ENCODE results near the gene HTR2B. TPM values are rescaled to one million over a fixed set of nuclear protein-coding genes. Genes with fewer than 3 reads are reported as not detected.
"Not testable (repeated sequence)": the region's sequence is repeated elsewhere in the genome, so short reads cannot be mapped to it uniquely, and the experiment has no call there.

Gene HTR2B
- total RNA-seq, 1 experiment from 2014 or later, result not detected

- no TSS peak for BruUV-seq (replicated peaks)
- no peak for ATAC-seq
- Histone ChIP-seq H3K4me2 (ENCODE audit: low read length) (no peak overlapping the region), H3K9me3 (ENCODE audit: control insufficient read depth in 1 of 2, insufficient read depth in 1 of 2, low read depth in 1 of 2, low read length in 2 of 2) (no peaks in the 10 kb centered on the region), H3K27ac (ENCODE audit: low read depth, low read length) (no peak overlapping the region), H3K4me3 (replicated peaks in 1 of 2; ENCODE audit: low read depth in 1 of 2, low read length in 2 of 2) (no peak overlapping the region), H3K4me1 (ENCODE audit: control insufficient read depth in 1 of 2, insufficient read depth in 2 of 2, low read length in 2 of 2) (peaks cover 7 to 22% of the 10 kb centered on the region in 2 experiments), H3K27me3 (ENCODE audit: insufficient read depth, low read length) (no peaks in the 10 kb centered on the region), H3K36me3 (ENCODE audit: control insufficient read depth in 1 of 2, insufficient read depth in 2 of 2, low read length in 2 of 2) (no peaks in the 10 kb centered on the region), H3K79me2 (ENCODE audit: insufficient read depth, low read length) (peaks cover 36% of the 10 kb centered on the region), H3K9me2 (ENCODE audit: insufficient read depth) (no peaks in the 10 kb centered on the region), H4K20me1 (ENCODE audit: insufficient read depth) (no peaks in the 10 kb centered on the region), H3K9ac (ENCODE audit: low read length) (no peak overlapping the region), H2AFZ (ENCODE audit: low read depth, low read length, poor library complexity, severe bottlenecking) (no peak overlapping the region)
- DNase-seq (ENCODE audit: low read depth, low spot score), result no peak
- ChIA-PET CTCF (interaction anchor here (0.7 kb wide), 1 partner anchor 44 kb away, joined by 3 read pairs; the partner anchor contains the start of gene PSMD1), RAD21 (ENCODE audit: low non-redundant PET in 1 of 2, low total read pairs in 2 of 2, uncharacterized antibody in 2 of 2, unreplicated experiment in 2 of 2) (no interaction called here), POLR2A (no interaction called here)
- no peak for TF ChIP-seq ZNF274 (IDR thresholded peaks at IDR 0.05; ENCODE audit: low read depth, low read length)
- TF ChIP-seq CTCF (IDR thresholded peaks at IDR 0.05 in 2 of 3, conservative IDR thresholded peaks at IDR 0.05 in 1 of 3; ENCODE audit: borderline replicate concordance in 1 of 3, insufficient read depth in 1 of 3, low read depth in 2 of 3, low read length in 2 of 3), result no peak
- intact Hi-C loops (cut with micrococcal nuclease), result loop anchor here (5.0 kb wide), 1 partner anchor 279 kb away; no protein-coding TSS in a partner anchor
Observed at GRCh38 chr2:231100990-231101389, 23.9 kb downstream of the HTR2B start.

DNA sequence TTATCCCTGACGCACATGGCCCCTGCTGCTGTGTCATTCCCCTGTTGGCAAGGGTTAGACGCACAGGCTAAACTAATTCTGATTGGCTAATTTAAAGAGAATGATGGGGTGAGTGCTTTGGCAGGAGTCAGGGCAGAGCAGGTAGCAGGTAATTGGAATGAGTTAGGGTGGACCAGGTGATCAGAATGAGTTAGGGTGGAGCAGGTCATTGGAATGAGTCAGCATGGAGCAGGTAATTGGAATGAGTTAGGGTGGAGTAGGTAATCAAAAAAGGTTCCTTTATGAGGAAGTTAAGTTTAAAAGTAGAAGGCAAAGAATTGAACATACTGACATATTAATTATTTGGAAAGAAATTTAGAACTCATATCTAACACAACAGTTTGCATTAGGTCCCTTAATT is 24.5 kb downstream of the HTR2B start:
- RAD21 ChIA-PET (ENCODE audit: low non-redundant PET in 1 of 2, low total read pairs in 2 of 2, uncharacterized antibody in 2 of 2, unreplicated experiment in 2 of 2); H3K27me3 ChIP-seq (ENCODE audit: insufficient read depth, low read length); H3K27ac ChIP-seq (ENCODE audit: low read depth, low read length); H4K20me1 ChIP-seq (ENCODE audit: insufficient read depth); H3K4me3 ChIP-seq (replicated peaks in 1 of 2; ENCODE audit: low read depth in 1 of 2, low read length in 2 of 2); POLR2A ChIA-PET; BruUV-seq (replicated peaks); H3K9me3 ChIP-seq (ENCODE audit: control insufficient read depth in 1 of 2, insufficient read depth in 1 of 2, low read depth in 1 of 2, low read length in 2 of 2); H3K9ac ChIP-seq (ENCODE audit: low read length); H3K9me2 ChIP-seq (ENCODE audit: insufficient read depth); CTCF ChIA-PET; H3K36me3 ChIP-seq (ENCODE audit: control insufficient read depth in 1 of 2, insufficient read depth in 2 of 2, low read length in 2 of 2); H2AFZ ChIP-seq (ENCODE audit: low read depth, low read length, poor library complexity, severe bottlenecking): not testable (repeated sequence)
- peak; percentile 12 for DNase-seq (ENCODE audit: low read depth, low spot score)
- Histone ChIP-seq H3K4me1 (ENCODE audit: control insufficient read depth in 1 of 2, insufficient read depth in 2 of 2, low read length in 2 of 2) (peaks cover 7 to 22% of the 10 kb centered on the region in 2 experiments), H3K79me2 (ENCODE audit: insufficient read depth, low read length) (peaks cover 34% of the 10 kb centered on the region), H3K4me2 (ENCODE audit: low read length) (0 out of 2 replicates have a peak overlapping the region, but pooled peaks have one; percentile 8)
- intact Hi-C loops (cut with micrococcal nuclease), result loop anchor here (5.0 kb wide), 1 partner anchor 278 kb away; no protein-coding TSS in a partner anchor
- ATAC-seq, result peak; percentile 39
- peak; percentile 31; the same call in 1 of the 2 replicates for TF ChIP-seq FOSL1 (IDR thresholded peaks at IDR 0.05; ENCODE audit: low read depth)
